ENCODE data around the gene NEK10.

The NEK10 gene

GRCh38 chr3:27224197-27224596, 145.0 kb downstream of the NEK10 start:
- Histone ChIP-seq H3F3A (ENCODE audit: low read depth) (no peaks in the 10 kb centered on the region), H3K4me2 (ENCODE audit: low read depth, low read length, poor library complexity, severe bottlenecking) (no peak overlapping the region), H3K9ac (ENCODE audit: low read depth, low read length, poor library complexity, severe bottlenecking) (no peak overlapping the region), H3K4me1 (ENCODE audit: insufficient read depth, low read length, poor library complexity, severe bottlenecking) (no peaks in the 10 kb centered on the region), H3K4me3 (ENCODE audit: low read length, poor library complexity, severe bottlenecking) (no peak overlapping the region), H3K9me3 (ENCODE audit: insufficient read depth, low read depth, low read length) (no peaks in the 10 kb centered on the region; the same call in 1 of the 2 replicates), H4K20me1 (ENCODE audit: insufficient read depth, low read length, poor library complexity, severe bottlenecking) (no peaks in the 10 kb centered on the region), H3K27me3 (ENCODE audit: insufficient read depth, low read length, poor library complexity, severe bottlenecking) (no peaks in the 10 kb centered on the region), H3K9me2 (replicated peaks; ENCODE audit: low read depth, low read length) (no peaks in the 10 kb centered on the region), H2AFZ (ENCODE audit: low read length) (no peak overlapping the region), H3K36me3 (ENCODE audit: insufficient read depth, low read length) (no peaks in the 10 kb centered on the region), H3K79me2 (ENCODE audit: insufficient read depth, low read length) (no peaks in the 10 kb centered on the region)
- TF ChIP-seq EZH2phosphoT487 (IDR thresholded peaks at IDR 0.05; ENCODE audit: borderline replicate concordance) (no peak), CTCF (conservative IDR thresholded peaks at IDR 0.05; ENCODE audit: low read length) (no peak)

GRCh38 chr3:27221264-27221932, 147.8 kb downstream of the NEK10 start:
- no peaks in the 10 kb centered on the region for H3K9me3 ChIP-seq (ENCODE audit: insufficient read depth, low read depth, low read length)
- H3F3A ChIP-seq (ENCODE audit: low read depth), result no peaks in the 10 kb centered on the region
- no peaks in the 10 kb centered on the region for H4K20me1 ChIP-seq (ENCODE audit: insufficient read depth, low read length, poor library complexity, severe bottlenecking)
- no peaks in the 10 kb centered on the region for H3K27me3 ChIP-seq (ENCODE audit: insufficient read depth, low read length, poor library complexity, severe bottlenecking)
- no peak overlapping the region for H3K4me2 ChIP-seq (ENCODE audit: low read depth, low read length, poor library complexity, severe bottlenecking)
- TF ChIP-seq EZH2phosphoT487 (IDR thresholded peaks at IDR 0.05; ENCODE audit: borderline replicate concordance) (no peak), CTCF (conservative IDR thresholded peaks at IDR 0.05; ENCODE audit: low read length) (no peak)
- no peaks in the 10 kb centered on the region for H3K36me3 ChIP-seq (ENCODE audit: insufficient read depth, low read length)
- H3K4me3 ChIP-seq (ENCODE audit: low read length, poor library complexity, severe bottlenecking), result no peak overlapping the region
- no peak overlapping the region for H3K9ac ChIP-seq (ENCODE audit: low read depth, low read length, poor library complexity, severe bottlenecking)
- no peaks in the 10 kb centered on the region for H3K4me1 ChIP-seq (ENCODE audit: insufficient read depth, low read length, poor library complexity, severe bottlenecking)
- H3K79me2 ChIP-seq (ENCODE audit: insufficient read depth, low read length), result no peaks in the 10 kb centered on the region
- H2AFZ ChIP-seq (ENCODE audit: low read length), result no peak overlapping the region
- no peaks in the 10 kb centered on the region for H3K9me2 ChIP-seq (replicated peaks; ENCODE audit: low read depth, low read length)

GRCh38 chr3:27220166-27220565, 149.0 kb downstream of the NEK10 start:
- Histone ChIP-seq H3K4me2 (ENCODE audit: low read depth, low read length, poor library complexity, severe bottlenecking) (no peak overlapping the region), H2AFZ (ENCODE audit: low read length) (no peak overlapping the region), H3K36me3 (ENCODE audit: insufficient read depth, low read length) (no peaks in the 10 kb centered on the region), H3F3A (ENCODE audit: low read depth) (no peaks in the 10 kb centered on the region), H3K9ac (ENCODE audit: low read depth, low read length, poor library complexity, severe bottlenecking) (no peak overlapping the region), H3K4me3 (ENCODE audit: low read length, poor library complexity, severe bottlenecking) (no peak overlapping the region), H3K9me2 (replicated peaks; ENCODE audit: low read depth, low read length) (no peaks in the 10 kb centered on the region), H3K79me2 (ENCODE audit: insufficient read depth, low read length) (no peaks in the 10 kb centered on the region), H3K27me3 (ENCODE audit: insufficient read depth, low read length, poor library complexity, severe bottlenecking) (no peaks in the 10 kb centered on the region), H4K20me1 (ENCODE audit: insufficient read depth, low read length, poor library complexity, severe bottlenecking) (no peaks in the 10 kb centered on the region), H3K9me3 (ENCODE audit: insufficient read depth, low read depth, low read length) (no peaks in the 10 kb centered on the region), H3K4me1 (ENCODE audit: insufficient read depth, low read length, poor library complexity, severe bottlenecking) (no peaks in the 10 kb centered on the region)
- no peak for TF ChIP-seq EZH2phosphoT487 (IDR thresholded peaks at IDR 0.05; ENCODE audit: borderline replicate concordance)
- no peak for TF ChIP-seq CTCF (conservative IDR thresholded peaks at IDR 0.05; ENCODE audit: low read length)

All from Loucy (cell line).